Left colon (tissue), 2 donors: ENCODE data around the gene IGIP. TPM values are rescaled to one million over a fixed set of nuclear protein-coding genes. Genes with fewer than 3 reads are reported as not detected.

Experiments
- ATAC-seq: fragments of 200-7000 bp; cut with Tn5 transposase; one replicate; pipeline ENCODE4 v1.9.1; 2020; ENCODE audit warnings: mild to moderate bottlenecking, moderate library complexity
- DNase-seq, 2 donors: peaks; one replicate each; pipeline ENCODE4 v3.0.0-alpha.2; 2020
- intact Hi-C, 2 donors: fragments of 100-400 bp; cut with DNase I in 1 of 2; cut with micrococcal nuclease in 1 of 2; formaldehyde crosslinking; loops; one replicate each; pipeline versions ENCODE4 v1.11.2 to v1.14.0; 2022; cut with DNase I, micrococcal nuclease
- total RNA-seq, 2 donors: library from RNA; stranded (reverse); fragmentation: NEBNext Ultra II Directional; extraction: Animal tissue kit (Norgen Biotek cat#: 25700); gene quantifications; one replicate each; pipeline ENCODE4 v1.2.1, GENCODE V29; 2021
- donor health status: DM: no; HTN: no; CAD: no.
- donor health status: DM: yes; HTN: yes; CAD: no.

IGIP gene
- total RNA-seq, 2 donors from 2014 or later: 8.6 to 9.3 TPM

DNA sequence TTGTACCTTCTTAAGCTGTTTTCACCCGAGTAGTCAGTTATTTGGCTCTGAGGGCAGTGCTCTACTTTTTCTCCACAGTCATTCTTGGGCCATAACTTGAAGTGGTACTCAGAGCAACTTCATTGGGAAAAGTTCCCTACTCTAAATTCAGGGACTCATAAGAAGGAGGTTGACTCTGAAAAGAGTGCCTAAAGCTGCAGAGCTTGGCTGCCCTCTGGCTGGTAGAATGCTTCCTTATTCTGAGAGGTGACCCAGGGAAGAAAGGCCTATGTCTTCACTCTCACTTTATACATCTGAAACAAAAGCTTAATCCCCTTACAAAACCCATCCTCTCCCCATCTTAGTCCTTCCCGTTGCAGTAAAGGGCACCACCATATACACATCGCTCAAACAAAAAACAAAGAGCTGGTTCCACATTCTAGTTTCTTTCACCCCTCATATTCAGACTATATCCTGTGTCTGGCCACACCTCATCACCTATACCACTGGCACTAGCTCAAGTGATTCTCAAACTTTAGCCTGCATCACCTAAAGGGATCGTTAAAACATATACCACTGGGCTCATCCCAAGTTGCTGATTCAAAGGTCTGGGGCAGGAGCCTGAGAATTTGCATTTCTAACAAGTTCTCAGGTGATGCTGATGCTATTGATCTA is 7.9 kb downstream of the IGIP start:
- DNase-seq: no peak
- ATAC-seq: no peak
- intact Hi-C loops: no loop called here

DNA sequence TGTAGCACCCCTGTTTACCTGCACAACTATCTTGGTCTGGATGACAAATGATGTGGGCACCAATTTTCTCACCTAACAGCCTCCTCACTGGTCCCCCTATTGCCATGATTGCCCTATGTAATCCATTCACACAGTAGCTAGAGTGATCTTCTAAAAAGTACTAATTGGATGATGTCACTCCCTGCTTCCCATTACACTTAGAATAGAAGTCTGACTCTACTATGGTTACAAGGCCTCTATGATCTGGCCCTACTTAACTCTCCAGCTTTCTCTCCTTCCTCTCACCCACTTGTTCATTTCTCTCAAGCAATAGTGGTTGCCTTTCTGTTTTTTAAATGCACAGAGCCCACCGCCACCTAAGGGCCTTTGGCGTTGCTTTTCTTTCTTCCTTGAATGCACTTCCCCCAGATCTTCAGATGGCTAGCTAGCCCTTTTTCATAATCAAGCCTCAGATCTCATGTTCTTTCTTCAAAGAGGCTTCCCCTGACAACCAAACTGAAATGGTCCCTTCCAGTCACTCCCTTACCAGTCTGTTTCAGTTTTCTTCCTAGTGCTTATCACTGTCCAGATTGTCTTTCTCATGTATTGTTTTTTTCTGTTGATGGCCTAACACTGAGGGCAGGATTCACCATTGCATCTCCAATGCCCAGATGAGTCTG is 8.7 kb downstream of the IGIP start:
- ATAC-seq (no peak), DNase-seq (no peak)
- intact Hi-C loops: no loop called here

DNA sequence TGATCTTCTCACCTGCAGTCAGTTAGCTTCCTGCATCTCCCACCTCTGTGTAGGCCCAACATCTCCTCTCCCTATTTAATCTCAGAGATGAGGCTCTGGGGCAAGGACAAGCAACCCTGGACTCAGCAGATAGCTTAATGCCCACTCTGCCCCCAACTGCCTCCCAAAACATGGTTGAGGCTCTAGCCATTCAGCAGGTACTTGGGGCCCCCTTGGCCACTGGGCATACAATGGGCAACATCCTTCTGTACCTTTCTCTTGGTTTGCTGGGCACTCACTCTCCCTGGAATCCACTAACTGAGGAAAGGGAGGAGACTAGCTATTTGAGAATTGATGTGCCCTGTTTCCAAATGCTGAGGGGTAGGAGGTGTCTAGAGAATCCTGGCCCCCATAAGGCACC is 9.4 kb downstream of the IGIP start:
- DNase-seq (no peak), ATAC-seq (no peak)
- intact Hi-C loops: no loop called here

DNA sequence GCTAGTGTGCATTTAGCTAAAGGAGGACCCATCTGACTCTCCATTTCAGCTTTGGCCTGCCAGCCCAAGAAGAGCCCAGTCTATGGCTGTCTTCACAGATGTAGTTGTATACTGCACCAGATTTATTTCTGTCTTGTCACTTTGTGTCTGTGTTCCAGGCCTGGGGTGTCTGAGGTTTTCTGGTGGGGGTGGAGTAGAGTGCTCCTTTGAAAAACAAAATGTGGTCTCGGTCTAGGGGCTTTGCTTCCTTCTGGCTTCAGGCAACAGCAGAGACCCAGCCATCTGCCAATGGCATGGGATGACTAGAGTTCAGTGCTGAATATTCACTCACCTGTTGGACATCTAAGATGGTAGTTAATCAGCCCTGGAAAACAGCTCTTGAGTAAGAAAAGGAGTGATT is 10.9 kb downstream of the IGIP start:
- ATAC-seq (no peak), DNase-seq (no peak)
- intact Hi-C loops: no loop called here

DNA sequence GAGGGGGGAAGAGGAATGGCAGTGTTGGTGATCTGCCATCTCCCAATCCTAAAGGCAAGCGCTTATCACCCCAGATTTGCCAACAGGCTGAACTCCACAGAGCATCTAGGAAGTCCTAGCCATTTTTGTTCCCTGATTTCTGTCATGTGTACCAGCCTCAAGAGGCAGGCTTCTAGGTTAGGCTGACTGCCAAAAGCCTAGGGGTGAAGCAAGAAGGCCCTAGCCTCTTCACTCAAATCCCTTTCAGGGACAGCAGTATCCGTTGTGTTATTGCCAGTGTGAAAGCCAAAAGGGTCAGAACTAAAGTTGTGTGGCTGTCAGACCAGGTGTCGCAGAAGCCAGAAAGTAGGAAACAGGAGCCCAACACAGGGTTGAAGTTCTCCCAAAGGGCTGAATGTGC is 14.7 kb downstream of the IGIP start:
- ATAC-seq: no peak
- intact Hi-C loops: loop anchor here (5.0 to 10.0 kb wide), 2 partner anchors 66 to 68 kb away; no protein-coding TSS in a partner anchor
- DNase-seq: no peak

DNA sequence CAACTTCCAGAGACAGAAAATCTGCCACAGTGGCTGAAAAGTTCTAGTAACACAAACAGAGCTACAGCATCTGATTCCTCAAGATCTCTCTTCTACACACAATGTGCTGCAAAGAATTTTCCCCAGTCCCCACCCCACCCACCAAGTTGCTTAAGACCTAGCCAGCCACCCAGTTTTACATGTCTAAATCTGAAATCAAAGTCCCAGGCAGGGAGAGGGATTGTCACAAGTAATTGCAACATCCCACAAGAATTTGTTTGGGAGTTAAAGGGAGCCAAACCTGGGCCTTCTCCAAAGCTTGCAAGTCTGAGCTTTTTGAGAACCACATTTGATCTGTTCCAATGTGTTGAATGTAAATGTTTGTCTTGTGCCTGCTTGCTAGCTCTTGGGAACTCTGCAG is 15.5 kb downstream of the IGIP start:
- intact Hi-C loops: loop anchor here (5.0 to 10.0 kb wide), 2 partner anchors 66 to 69 kb away; no protein-coding TSS in a partner anchor
- ATAC-seq (no peak), DNase-seq (no peak)

DNA sequence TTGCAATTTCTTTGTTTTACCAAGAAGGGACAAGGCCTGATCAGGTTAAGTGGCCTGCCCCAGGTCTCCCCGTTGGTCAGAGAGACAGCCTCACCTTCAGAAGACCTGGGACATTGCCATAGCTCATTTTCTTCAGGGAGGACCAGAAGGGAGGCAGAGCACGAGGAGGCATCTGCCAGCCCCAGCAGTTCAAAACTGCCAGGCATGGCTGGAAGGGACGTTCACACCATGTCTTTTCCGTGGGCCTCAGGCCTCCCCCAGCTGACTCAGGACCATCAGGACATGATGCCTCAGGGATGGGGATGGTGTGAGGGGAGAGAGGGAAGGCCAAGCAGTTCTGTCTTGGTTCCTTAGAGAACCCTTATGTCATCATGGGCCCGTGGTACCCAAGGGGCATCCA is 16.5 kb downstream of the IGIP start:
- no peak for DNase-seq
- intact Hi-C loops: loop anchor here (5.0 to 10.0 kb wide), 2 partner anchors 67 to 70 kb away; no protein-coding TSS in a partner anchor
- no peak for ATAC-seq

DNA sequence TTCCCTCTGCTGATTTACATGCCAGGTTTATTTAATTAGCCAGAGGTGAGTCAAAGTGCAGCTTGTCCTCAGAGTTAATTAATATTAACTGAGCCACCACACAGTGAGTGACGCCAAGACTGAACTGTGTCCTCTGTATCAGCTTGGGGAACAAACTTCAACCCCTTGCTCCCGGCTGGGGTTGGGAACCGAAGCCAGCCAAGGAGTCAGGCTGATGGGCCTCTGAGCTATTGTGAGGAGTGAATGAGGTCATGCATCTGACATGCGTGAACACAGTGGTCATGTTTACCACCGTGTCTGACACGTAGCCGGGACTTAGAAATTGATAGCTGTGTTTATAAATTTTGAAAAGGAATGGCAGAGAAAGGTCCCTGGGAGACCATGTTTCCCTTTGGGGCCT is 17.1 kb downstream of the IGIP start:
- DNase-seq (no peak), ATAC-seq (no peak)
- intact Hi-C loops: loop anchor here (5.0 to 10.0 kb wide), 2 partner anchors 68 to 71 kb away; no protein-coding TSS in a partner anchor

DNA sequence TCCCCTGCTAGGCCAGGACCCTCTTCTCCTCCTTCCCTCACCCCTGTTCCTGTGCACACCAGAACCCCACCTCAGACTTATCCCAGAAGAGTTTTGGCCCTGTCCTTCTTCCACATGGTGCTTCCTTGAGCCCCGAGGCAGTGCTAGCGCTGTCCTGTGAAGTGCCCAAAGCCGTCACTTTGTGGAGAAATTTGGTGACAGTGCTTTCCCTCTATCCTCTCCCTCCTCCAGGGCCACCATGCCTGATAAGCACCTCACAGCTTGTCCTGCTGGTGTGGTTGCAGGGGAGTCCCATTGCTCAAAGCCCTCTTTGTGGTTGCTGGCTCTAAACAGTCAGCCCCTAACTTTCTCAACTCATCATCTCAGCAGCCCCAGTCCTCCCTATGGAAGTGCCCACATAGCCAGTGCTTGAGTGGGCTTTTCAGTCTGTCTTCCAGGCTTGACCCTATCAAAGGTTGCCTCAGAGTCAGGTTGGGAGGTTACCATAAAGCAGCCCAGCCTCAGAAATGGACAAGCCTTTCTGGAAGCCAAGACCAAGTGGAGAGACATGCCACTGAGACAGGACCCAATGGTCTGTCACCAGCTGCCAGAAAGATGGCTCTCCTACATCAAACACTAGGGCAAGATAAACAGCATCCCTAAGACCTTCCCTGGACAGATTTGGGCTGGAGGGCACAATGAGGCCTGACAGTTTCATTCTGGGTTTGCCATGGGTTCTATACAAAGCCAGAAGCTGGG is 18.0 kb downstream of the IGIP start:
- no peak for DNase-seq
- ATAC-seq: no peak
- intact Hi-C loops: loop anchor here (5.0 to 10.0 kb wide), 2 partner anchors 69 to 71 kb away; no protein-coding TSS in a partner anchor

DNA sequence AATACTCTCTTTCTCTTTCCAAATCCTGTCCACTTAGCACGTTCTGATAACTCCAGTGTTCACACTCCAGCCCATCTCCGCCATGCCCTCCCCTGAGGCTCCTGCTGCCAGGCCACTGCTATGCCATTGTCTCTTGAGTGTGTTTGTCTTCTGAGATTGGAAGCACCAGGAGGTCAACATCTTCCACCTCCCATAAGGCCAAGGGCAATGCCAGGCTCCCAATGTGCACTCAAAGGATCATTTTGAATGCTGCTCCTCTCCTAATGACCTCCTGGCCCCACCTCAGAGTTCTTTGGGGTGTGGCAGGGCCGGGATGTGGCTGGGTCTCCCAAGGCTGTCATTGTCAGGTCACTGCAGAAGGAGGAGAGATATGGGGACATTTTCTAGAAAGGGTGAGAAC is 19.5 kb downstream of the IGIP start:
- intact Hi-C loops: loop anchor here in 1 of 2 donors (10.0 kb wide), 1 partner anchor 70 kb away; no protein-coding TSS in a partner anchor
- ATAC-seq (no peak), DNase-seq (no peak)

DNA sequence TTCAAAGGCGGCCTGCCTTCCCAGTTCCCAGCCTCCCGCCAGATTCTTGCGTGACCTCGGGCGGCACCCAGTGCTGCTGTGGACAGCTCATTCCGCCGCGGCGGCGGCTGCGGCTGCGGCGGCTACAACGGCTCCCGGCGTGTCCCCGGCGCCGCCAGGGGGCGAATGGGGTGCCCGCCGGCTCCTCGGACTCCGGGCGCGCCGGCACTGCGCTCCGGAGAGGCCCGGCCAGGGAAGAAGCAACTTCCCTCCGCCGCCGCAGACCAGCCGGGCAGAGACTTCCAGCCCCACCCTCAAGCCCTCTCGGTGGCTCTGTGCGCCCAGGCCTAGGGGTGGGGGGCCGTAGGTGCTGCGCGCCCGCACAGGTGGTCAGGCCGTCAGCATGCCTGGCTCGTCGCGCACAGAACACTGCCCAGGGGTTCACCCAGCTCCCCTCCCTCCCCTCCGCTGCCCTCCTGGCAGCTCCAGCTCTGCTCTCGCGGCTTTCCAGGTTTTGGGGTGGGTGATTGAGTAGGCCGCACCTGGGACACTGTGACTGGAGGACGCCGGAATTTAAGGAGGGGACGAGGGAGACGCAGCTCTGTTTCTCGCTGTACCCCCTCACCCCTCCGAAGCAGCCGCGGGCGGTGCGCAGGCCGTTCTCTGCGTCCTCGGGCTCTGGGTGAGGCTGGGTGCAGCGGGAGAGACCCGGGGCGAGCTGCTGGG is 20.2 kb downstream of the IGIP start:
- DNase-seq (peak; percentile 54 to 79), ATAC-seq (peak; percentile 96)
- intact Hi-C loops: loop anchor here in 1 of 2 donors (10.0 kb wide), 1 partner anchor 71 kb away; no protein-coding TSS in a partner anchor

DNA sequence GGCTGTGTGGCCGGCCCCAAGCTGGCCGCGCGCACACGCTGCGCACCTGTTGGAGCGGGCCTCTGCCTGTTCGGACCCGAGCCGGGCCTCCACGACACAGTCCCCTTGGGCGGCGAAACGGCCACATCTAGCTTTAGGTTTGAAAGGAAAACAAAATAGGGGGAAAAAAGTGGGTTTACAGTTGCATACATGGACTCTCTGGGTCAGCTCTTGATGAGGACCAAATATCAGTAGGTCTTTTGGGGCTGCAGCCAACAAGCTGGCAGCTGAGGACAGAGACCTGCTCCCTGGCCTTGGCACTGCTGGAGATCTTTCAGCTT is 20.7 kb downstream of the IGIP start:
- ATAC-seq: no peak
- DNase-seq: no peak
- intact Hi-C loops: loop anchor here in 1 of 2 donors (10.0 kb wide), 1 partner anchor 72 kb away; no protein-coding TSS in a partner anchor

DNA sequence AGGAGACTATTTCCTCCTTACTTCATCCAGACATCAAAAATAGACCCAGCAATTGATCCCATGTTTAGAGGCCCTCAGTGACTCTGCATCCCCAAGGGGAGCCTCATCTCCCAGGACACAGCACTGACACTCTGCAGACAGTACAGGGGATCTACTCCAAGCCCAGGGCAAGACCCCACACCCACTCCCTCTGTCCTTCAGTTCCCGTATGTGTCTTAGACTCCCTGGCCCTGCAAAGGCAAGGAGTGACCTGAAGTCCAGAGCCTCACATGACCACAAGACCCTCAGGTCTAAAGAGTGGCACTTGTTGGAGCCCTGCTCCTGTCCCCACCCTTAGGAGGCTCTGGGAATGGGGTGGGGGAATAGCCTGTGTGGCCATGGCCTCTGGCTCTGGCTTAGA is 21.7 kb downstream of the IGIP start:
- DNase-seq: no peak
- intact Hi-C loops: loop anchor here in 1 of 2 donors (10.0 kb wide), 1 partner anchor 73 kb away; no protein-coding TSS in a partner anchor
- no peak for ATAC-seq

DNA sequence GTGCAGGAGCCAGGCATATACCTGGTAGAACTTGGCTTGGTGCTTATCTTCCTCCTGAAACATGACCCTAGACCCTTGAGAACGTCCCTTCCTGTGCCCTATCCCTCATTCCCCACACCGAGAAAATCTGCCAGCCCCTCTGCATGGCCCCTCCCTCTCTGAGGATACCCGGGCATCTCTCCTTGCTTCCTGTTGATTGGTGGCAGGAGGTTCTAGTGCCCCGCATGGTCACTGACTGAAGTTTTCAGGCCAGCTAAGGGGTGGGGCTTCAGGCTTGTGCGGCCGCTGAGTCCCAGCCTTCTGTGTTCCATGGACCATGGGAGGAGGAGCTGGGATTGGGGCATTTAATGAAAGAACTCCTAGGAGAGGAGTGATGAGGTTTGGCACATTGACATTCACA is 22.8 kb downstream of the IGIP start:
- intact Hi-C loops: loop anchor here in 1 of 2 donors (10.0 kb wide), 1 partner anchor 74 kb away; no protein-coding TSS in a partner anchor
- DNase-seq: no peak
- ATAC-seq: no peak

DNA sequence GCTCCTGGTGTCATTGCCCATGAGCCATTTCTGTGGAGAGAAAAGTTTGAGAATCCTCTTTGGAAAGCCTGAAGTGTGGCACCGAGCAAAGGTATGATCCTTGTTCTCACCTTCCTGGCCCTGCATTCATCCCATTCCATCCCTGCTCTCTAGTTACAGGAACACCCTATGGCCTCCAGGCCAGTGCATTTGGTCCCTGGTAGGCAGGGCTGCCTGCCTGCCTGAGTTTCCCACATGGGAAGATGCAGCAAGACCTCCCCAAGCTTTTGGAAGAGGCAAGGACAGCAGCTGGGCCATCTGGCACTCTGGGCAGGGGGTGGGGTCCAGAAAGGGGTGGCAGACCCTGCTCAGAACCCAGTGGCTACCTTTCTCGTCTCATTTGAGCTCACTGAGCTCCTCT is 24.5 kb downstream of the IGIP start:
- intact Hi-C loops: no loop called here
- ATAC-seq (no peak), DNase-seq (no peak)

DNA sequence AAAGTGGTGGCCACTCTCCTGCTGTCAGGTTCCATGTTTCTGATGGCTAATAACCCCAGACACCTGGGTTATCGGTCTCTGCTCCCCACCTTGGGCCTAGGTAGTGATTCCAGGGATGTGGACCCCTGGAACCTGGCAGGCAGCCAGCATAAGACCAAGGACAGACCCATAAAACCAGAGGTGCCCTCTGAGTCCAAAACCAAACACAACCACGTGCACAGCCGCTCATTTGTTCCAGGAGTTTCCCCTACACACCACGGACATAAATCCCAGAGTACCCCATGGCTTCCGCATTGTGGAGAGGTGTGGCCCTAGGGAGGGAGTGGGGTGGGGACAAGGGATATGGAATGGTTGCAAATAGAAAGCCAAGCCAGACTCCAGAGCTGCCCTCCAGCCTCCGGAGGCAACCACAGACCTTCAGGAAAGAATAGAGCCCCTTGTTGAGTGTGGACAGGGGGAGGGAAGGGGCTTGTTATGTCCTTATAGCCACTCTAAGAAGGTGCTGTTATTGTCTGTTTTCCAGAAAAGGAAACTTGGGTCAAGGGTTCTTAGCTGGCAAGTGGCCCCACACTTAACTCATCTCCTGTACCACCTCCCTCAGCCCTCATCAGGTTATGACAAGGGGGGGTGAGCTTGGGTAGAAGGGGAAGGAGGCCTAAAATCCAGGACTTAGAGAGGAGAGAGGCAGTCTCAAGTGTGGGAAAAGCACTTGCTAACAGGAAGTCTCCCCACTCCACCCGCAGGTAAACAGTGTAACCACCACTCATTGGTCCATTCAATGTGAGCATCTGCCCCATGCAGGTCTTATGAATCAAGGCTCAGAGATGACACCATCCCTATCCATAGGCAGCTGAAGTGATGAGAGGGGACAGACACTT is 25.6 kb downstream of the IGIP start:
- ATAC-seq: peak; percentile 88
- peak in 1 of 2 donors; percentile 23 for DNase-seq
- intact Hi-C loops: no loop called here

DNA sequence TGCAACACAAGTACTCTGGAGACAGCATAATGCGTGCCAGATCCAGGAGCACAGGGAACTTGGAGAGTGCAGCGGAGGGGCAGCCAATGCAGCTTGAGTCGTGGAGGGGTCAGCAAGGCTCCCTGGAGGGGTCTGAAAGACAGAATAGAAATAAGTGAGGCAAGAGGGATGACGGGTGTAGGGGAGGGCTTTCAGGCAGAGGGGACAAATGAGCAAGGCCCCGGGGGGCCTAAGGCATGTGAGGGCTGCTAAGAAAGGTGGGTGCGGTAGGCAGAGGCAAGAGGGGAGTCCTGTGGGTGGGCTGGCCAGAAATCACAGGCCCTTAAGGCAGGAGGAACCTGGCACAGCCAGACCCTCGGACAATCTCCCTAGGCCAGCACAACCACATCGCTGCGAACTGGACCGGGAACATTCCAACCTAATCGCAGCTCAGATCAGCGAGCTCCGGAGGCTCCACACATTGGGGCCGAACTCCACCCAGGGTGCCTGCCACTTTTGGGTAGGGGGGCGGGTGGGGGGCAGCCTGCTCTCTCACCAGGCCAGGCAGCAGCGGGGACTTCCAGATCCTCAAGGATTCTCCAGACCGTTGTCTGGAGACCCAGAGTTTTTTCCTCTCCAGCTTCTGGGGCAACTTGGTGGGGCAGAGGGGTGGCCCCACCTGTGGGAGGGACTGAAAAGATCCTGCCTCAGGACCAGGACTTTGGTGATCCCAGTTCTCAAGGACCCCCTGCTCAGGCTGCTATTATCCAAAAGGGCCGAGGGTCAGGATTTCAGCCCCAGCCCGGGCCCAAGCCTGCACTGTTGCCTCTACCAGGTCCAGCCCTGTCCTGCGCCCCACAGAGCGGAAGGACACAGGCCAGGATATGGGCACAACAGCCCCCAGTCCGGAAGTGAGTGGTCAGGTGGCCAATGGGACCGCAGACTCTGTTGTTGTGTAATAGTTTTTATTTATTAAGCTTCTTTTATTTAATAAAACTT is 26.6 kb downstream of the IGIP start:
- no peak for ATAC-seq
- DNase-seq: no peak
- intact Hi-C loops: no loop called here
